DOHH2 (cell line): ENCODE measurements around the gene ARHGAP44.

ENCODE experiments used
- H3F3A ChIP-seq: fragments of 200-600 bp; sonication (generic), shearing (Covaris generic); 2 replicates; pipeline ENCODE4 v1.6.0; 2016; ENCODE audit warnings: antibody characterized with exemption, mild to moderate bottlenecking; ENCODE audit not compliant: control insufficient read depth, insufficient read depth
- H3K27ac ChIP-seq: fragments of 200-600 bp; sonication (generic); 2 replicates; pipeline ENCODE4 v1.5.1; 2014; ENCODE audit warnings: low read depth, mild to moderate bottlenecking, low read length, moderate library complexity
- H3K27me3 ChIP-seq: fragments of 200-600 bp; sonication (generic); 2 replicates; pipeline ENCODE4 v1.6.1; 2014; ENCODE audit warnings: mild to moderate bottlenecking, low read length, mixed read lengths; ENCODE audit not compliant: control insufficient read depth
- H3K36me3 ChIP-seq: fragments of 200-600 bp; sonication (generic); 2 replicates; pipeline ENCODE4 v1.6.1; 2014; ENCODE audit warnings: mild to moderate bottlenecking, low read length, moderate library complexity, mixed read lengths; ENCODE audit not compliant: control insufficient read depth
- H3K4me1 ChIP-seq: fragments of 200-600 bp; sonication (generic); 2 replicates; pipeline ENCODE4 v1.6.1; 2014; ENCODE audit warnings: mild to moderate bottlenecking, low read length, mixed read lengths; ENCODE audit not compliant: control insufficient read depth
- H3K4me2 ChIP-seq: fragments of 200-600 bp; sonication (generic); 2 replicates; pipeline ENCODE4 v1.6.0; 2014; ENCODE audit warnings: mild to moderate bottlenecking, low read length, moderate library complexity
- H3K4me3 ChIP-seq: fragments of 200-600 bp; sonication (generic); 2 replicates; pipeline ENCODE4 v1.5.1; 2014; ENCODE audit warnings: mild to moderate bottlenecking, low read length, mixed read lengths
- H3K79me2 ChIP-seq: fragments of 200-600 bp; sonication (generic); 2 replicates; pipeline ENCODE4 v1.6.1; 2014; ENCODE audit warnings: mild to moderate bottlenecking, low read length, mixed read lengths; ENCODE audit not compliant: control insufficient read depth
- H3K9me2 ChIP-seq: fragments of 200-600 bp; sonication (generic); replicated peaks from 2 replicates; pipeline ENCODE4 v1.6.1; 2014; ENCODE audit warnings: mild to moderate bottlenecking, low read length, mixed read lengths; ENCODE audit not compliant: control insufficient read depth
- H3K9me3 ChIP-seq: fragments of 200-600 bp; sonication (generic); 2 replicates; pipeline ENCODE4 v1.6.1; 2014; ENCODE audit warnings: antibody characterized with exemption, low read length, mixed read lengths; ENCODE audit not compliant: control insufficient read depth, insufficient read depth
- H4K20me1 ChIP-seq: fragments of 200-600 bp; sonication (generic); 2 replicates; pipeline ENCODE4 v1.6.0; 2014; ENCODE audit warnings: low read depth, mild to moderate bottlenecking, antibody characterized with exemption, low read length, moderate library complexity; ENCODE audit not compliant: control insufficient read depth, insufficient read depth
- EZH2phosphoT487 ChIP-seq: fragments of 200-600 bp; sonication (generic); IDR thresholded peaks from 2 replicates; pipeline ENCODE4 v1.6.1; 2017; ENCODE audit warnings: borderline replicate concordance, mild to moderate bottlenecking, antibody characterized with exemption, low read length, moderate library complexity, mixed read lengths
- TF ChIP-seq, protein P1 (sequence below): fragments of 200-600 bp; sonication (generic); IDR thresholded peaks from one replicate; pipeline ENCODE4 v1.5.1; 2014; ENCODE audit warnings: antibody characterized with exemption, mild to moderate bottlenecking, low read depth, low read length; ENCODE audit not compliant: poor library complexity, severe bottlenecking

ARHGAP44 gene

GRCh38 chr17:12759090-12759489, 30.2 kb upstream of the ARHGAP44 start:
- no peak overlapping the region for H3K4me3 ChIP-seq
- no peaks in the 10 kb centered on the region for H3K9me3 ChIP-seq
- no peaks in the 10 kb centered on the region for H3K4me1 ChIP-seq
- no peaks in the 10 kb centered on the region for H3K9me2 ChIP-seq
- no peak overlapping the region for H3K27ac ChIP-seq
- no peaks in the 10 kb centered on the region for H3K36me3 ChIP-seq
- no peaks in the 10 kb centered on the region for H4K20me1 ChIP-seq
- no peak overlapping the region for H3K4me2 ChIP-seq
- H3K27me3 ChIP-seq: no peaks in the 10 kb centered on the region
- H3F3A ChIP-seq: no peaks in the 10 kb centered on the region
- H3K79me2 ChIP-seq: no peaks in the 10 kb centered on the region
- no peak for TF ChIP-seq EZH2phosphoT487
- TF ChIP-seq, protein P1, sequence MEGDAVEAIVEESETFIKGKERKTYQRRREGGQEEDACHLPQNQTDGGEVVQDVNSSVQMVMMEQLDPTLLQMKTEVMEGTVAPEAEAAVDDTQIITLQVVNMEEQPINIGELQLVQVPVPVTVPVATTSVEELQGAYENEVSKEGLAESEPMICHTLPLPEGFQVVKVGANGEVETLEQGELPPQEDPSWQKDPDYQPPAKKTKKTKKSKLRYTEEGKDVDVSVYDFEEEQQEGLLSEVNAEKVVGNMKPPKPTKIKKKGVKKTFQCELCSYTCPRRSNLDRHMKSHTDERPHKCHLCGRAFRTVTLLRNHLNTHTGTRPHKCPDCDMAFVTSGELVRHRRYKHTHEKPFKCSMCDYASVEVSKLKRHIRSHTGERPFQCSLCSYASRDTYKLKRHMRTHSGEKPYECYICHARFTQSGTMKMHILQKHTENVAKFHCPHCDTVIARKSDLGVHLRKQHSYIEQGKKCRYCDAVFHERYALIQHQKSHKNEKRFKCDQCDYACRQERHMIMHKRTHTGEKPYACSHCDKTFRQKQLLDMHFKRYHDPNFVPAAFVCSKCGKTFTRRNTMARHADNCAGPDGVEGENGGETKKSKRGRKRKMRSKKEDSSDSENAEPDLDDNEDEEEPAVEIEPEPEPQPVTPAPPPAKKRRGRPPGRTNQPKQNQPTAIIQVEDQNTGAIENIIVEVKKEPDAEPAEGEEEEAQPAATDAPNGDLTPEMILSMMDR: no peak

DNA sequence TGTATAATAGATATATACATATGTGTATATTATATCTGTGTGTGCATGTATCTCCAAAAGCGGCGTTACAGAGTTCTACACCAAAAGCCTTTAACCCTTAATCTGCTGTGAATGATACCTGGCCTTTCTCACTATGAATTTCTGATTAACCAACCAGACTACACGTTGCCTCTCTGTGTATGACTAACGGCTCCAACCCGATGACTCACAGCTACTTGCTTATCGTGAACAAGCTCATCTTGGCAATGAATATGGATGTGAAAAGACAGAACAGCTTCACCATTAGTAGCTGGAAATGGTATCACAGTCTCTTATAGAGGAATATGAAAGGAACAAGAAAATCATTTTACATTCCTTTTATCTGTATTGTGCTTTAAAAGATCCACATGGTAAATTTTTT, 23.8 kb upstream of the ARHGAP44 start:
- no peaks in the 10 kb centered on the region for H3K36me3 ChIP-seq
- no peaks in the 10 kb centered on the region for H3K9me3 ChIP-seq
- no peaks in the 10 kb centered on the region for H3K79me2 ChIP-seq
- H3K9me2 ChIP-seq: no peaks in the 10 kb centered on the region
- H3K4me1 ChIP-seq: no peaks in the 10 kb centered on the region
- H3K4me3 ChIP-seq: no peak overlapping the region
- TF ChIP-seq, protein P1: no peak
- TF ChIP-seq EZH2phosphoT487: no peak
- H3K27ac ChIP-seq: no peak overlapping the region
- no peaks in the 10 kb centered on the region for H4K20me1 ChIP-seq
- H3F3A ChIP-seq: no peaks in the 10 kb centered on the region
- H3K4me2 ChIP-seq: no peak overlapping the region
- no peaks in the 10 kb centered on the region for H3K27me3 ChIP-seq

DNA sequence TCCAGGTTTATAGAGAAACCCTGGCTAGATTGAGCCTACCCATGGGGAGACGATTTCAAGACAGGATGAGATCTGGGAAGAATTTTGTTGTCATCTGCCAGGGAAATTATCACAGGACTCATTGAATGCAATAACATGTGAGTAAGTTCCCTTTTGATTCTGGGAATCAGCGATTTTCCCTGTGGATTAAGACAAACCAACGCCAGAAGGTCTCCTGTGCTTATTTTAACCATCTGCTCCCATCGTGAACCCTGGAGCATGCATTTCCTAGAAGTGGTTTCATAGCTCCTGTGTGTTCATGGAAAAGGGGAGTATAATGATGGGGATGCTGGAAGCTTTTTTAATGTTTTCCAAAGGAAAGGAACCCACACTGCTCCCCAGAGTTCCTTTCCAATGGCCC, 21.0 kb upstream of the ARHGAP44 start:
- Histone ChIP-seq H3K27me3 (no peaks in the 10 kb centered on the region), H3K9me3 (no peaks in the 10 kb centered on the region), H3K4me1 (no peaks in the 10 kb centered on the region), H3K9me2 (no peaks in the 10 kb centered on the region), H4K20me1 (no peaks in the 10 kb centered on the region), H3K27ac (no peak overlapping the region), H3K79me2 (no peaks in the 10 kb centered on the region), H3K4me2 (no peak overlapping the region), H3F3A (no peaks in the 10 kb centered on the region), H3K4me3 (no peak overlapping the region), H3K36me3 (no peaks in the 10 kb centered on the region)
- TF ChIP-seq, protein P1: no peak

GRCh38 chr17:12769981-12770380, 19.3 kb upstream of the ARHGAP44 start:
- no peaks in the 10 kb centered on the region for H3K9me2 ChIP-seq

More at GRCh38 chr17:12769981-12770380, 19.3 kb upstream of the ARHGAP44 start:
- H3K4me1 ChIP-seq: no peaks in the 10 kb centered on the region
- no peaks in the 10 kb centered on the region for H3K9me3 ChIP-seq
- no peaks in the 10 kb centered on the region for H3K27me3 ChIP-seq
- H3F3A ChIP-seq: no peaks in the 10 kb centered on the region
- no peak for TF ChIP-seq EZH2phosphoT487
- TF ChIP-seq, protein P1: no peak
- H3K4me2 ChIP-seq: no peak overlapping the region
- no peaks in the 10 kb centered on the region for H4K20me1 ChIP-seq
- no peaks in the 10 kb centered on the region for H3K79me2 ChIP-seq
- no peaks in the 10 kb centered on the region for H3K36me3 ChIP-seq
- no peak overlapping the region for H3K4me3 ChIP-seq
- no peak overlapping the region for H3K27ac ChIP-seq
